ENCODE measurements around the gene CYBB. TPM values are rescaled to one million over a fixed set of nuclear protein-coding genes. Genes with fewer than 3 reads are reported as not detected.

The CYBB gene
- polyA plus RNA-seq, 2 donors = 0.67 to 1.2 TPM

DNA sequence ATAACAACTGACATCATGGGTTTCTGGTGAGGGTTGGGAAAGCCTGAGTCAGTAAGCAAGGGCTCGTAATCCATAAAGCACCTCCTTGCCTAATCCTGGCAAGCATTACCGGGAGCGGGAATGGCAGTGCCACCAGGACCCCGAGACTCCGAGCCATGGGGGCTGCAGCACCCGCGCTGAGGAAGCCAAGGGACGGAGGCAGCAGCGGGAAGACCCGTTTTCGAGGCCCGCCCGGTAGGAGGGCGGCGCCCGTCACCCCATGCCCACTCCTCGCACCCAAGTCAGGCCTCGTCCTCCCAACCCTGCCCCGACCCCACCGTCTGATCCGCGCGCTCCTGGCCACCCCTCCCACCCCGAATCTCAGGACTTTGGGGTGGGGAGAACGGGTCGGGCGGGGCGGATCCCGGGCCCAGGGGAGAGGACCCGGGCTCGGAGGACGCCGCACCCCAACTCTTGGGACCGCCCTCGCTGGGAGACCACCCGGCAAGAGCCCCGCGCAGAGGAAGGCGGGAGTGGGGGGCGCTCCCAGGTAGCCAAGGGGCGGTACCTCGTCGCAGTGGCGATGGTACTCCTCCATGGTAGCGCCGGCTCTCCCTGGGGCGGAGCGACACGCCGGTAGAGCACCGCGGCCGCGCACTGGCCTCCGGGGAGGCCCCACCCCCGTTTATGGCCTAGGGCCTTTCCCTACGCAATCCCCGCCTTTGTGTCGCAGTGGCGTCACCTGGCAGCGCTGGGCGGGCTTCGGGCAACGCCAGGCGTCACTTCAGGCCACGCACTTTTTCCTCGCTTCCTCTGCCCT lies 67.3 kb downstream of the CYBB start, which contains the start of gene DYNLT3:
TSS of gene DYNLT3 (minus strand) at position 638 of the 799 bp plus-strand sequence. CDS start at position 577, 61 bp downstream.
- Histone ChIP-seq H3K4me1 (ENCODE audit: control insufficient read depth in 2 of 2, insufficient read depth in 2 of 2, low read length in 1 of 2) (no peaks in the 10 kb centered on the region), H3K9me3 (ENCODE audit: control insufficient read depth in 2 of 2, insufficient read depth in 1 of 2, low read depth in 1 of 2, low read length in 1 of 2) (no peaks in the 10 kb centered on the region), H3K36me3 (ENCODE audit: control insufficient read depth in 2 of 2, insufficient read depth in 2 of 2, low read length in 1 of 2) (no peaks in the 10 kb centered on the region), H3K27me3 (ENCODE audit: control insufficient read depth in 1 of 2, insufficient read depth in 2 of 2, low read length in 2 of 2) (peaks cover 0 to 3% of the 10 kb centered on the region in 2 donors), H3K27ac (ENCODE audit: low read depth in 2 of 2, low read length in 1 of 2) (peak within 1 kb of the TSS; percentile 91 to 92), H3K4me3 (ENCODE audit: low read depth in 1 of 2, low read length in 2 of 2) (peak within 1 kb of the TSS; percentile 58)
- 0 to 34% methylated on average over 53 to 67 of the region's 67 CpGs for WGBS, 2 donors

DNA sequence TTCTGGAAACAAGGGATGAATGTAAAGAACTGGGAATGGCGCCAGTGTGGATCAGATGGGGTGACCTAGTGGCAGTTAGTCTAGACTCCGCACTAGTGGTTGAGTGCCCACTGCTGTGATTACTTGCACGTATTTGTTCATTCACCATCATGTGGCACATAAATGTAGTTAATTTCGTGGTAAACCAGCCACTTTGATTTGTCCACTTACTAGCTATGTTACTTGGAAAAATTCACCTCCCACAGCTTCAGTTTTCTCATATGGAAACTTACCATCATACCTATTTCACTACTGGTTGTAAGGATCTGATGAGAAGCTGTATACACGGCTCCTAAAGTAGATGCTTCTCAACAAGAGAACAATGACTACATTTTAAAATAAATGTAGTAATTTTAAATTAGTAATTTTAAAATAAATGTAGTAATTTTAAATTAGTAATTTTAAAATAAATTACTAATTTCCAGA lies 67.9 kb downstream of the CYBB start:
- Histone ChIP-seq H3K27me3 (ENCODE audit: control insufficient read depth in 1 of 2, insufficient read depth in 2 of 2, low read length in 2 of 2) (peaks cover 0 to 3% of the 10 kb centered on the region in 2 donors), H3K36me3 (ENCODE audit: control insufficient read depth in 2 of 2, insufficient read depth in 2 of 2, low read length in 1 of 2) (no peaks in the 10 kb centered on the region), H3K9me3 (ENCODE audit: control insufficient read depth in 2 of 2, insufficient read depth in 1 of 2, low read depth in 1 of 2, low read length in 1 of 2) (no peaks in the 10 kb centered on the region), H3K27ac (ENCODE audit: low read depth in 2 of 2, low read length in 1 of 2) (peak overlapping the region; percentile 91 to 92), H3K4me1 (ENCODE audit: control insufficient read depth in 2 of 2, insufficient read depth in 2 of 2, low read length in 1 of 2) (no peaks in the 10 kb centered on the region), H3K4me3 (ENCODE audit: low read depth in 1 of 2, low read length in 2 of 2) (peak overlapping the region; percentile 58)
- WGBS, 2 donors = 10 to 30% methylated on average over 5 of the region's 5 CpGs

DNA sequence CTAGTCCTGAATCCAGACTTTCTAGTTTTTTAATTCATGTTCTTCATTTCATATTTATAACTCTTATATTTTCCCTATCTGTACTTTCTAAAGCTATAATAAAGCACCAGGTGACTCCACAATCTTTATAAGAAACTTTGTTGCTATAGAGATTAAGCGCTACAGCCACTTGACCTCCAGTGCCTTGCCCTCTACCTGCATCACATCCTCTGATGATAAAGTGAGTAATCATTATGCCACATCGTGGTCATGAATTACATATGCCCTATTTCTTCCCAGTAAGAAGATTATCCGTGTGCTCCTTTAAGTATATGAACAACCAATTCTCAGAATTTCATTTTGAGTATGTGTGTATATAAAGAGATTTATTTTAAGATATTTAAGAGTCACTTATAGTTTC lies 74.3 kb downstream of the CYBB start:
- no peaks in the 10 kb centered on the region for H3K36me3 ChIP-seq (ENCODE audit: control insufficient read depth in 2 of 2, insufficient read depth in 2 of 2, low read length in 1 of 2)
- H3K27me3 ChIP-seq (ENCODE audit: control insufficient read depth in 1 of 2, insufficient read depth in 2 of 2, low read length in 2 of 2) = peaks cover 0 to 3% of the 10 kb centered on the region in 2 donors
- H3K4me1 ChIP-seq (ENCODE audit: control insufficient read depth in 2 of 2, insufficient read depth in 2 of 2, low read length in 1 of 2) = no peaks in the 10 kb centered on the region
- H3K9me3 ChIP-seq (ENCODE audit: control insufficient read depth in 2 of 2, insufficient read depth in 1 of 2, low read depth in 1 of 2, low read length in 1 of 2) = no peaks in the 10 kb centered on the region
- H3K4me3 ChIP-seq (ENCODE audit: low read depth in 1 of 2, low read length in 2 of 2) = no peak overlapping the region
- H3K27ac ChIP-seq (ENCODE audit: low read depth in 2 of 2, low read length in 1 of 2) = no peak overlapping the region
- WGBS, 2 donors = 57 to 78% methylated on average over 3 of the region's 3 CpGs

DNA sequence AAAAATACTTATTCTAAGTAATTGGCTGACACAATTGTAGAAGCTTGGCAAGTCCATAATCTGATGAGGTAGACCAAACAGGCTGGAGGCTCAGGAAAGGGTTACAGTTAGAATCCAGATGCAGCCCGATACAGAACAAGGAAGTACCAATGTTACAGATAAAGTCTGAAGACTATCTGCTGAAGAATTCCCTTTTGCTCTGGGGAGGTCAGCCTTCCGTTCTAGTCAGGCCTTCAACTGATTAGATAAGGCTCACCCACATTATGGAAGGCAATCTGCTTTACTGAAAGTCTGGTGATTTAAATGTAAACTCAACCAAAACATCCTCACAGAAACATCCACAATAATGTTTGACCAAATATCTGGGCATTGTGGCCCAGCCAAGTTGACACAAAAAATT lies 74.9 kb downstream of the CYBB start:
- Histone ChIP-seq H3K36me3 (ENCODE audit: control insufficient read depth in 2 of 2, insufficient read depth in 2 of 2, low read length in 1 of 2) (no peaks in the 10 kb centered on the region), H3K4me1 (ENCODE audit: control insufficient read depth in 2 of 2, insufficient read depth in 2 of 2, low read length in 1 of 2) (no peaks in the 10 kb centered on the region), H3K27me3 (ENCODE audit: control insufficient read depth in 1 of 2, insufficient read depth in 2 of 2, low read length in 2 of 2) (peaks cover 0 to 1% of the 10 kb centered on the region in 2 donors), H3K9me3 (ENCODE audit: control insufficient read depth in 2 of 2, insufficient read depth in 1 of 2, low read depth in 1 of 2, low read length in 1 of 2) (no peaks in the 10 kb centered on the region), H3K4me3 (ENCODE audit: low read depth in 1 of 2, low read length in 2 of 2) (no peak overlapping the region), H3K27ac (ENCODE audit: low read depth in 2 of 2, low read length in 1 of 2) (no peak overlapping the region)
- 39 to 44% methylated on average over 2 of the region's 2 CpGs for WGBS, 2 donors

DNA sequence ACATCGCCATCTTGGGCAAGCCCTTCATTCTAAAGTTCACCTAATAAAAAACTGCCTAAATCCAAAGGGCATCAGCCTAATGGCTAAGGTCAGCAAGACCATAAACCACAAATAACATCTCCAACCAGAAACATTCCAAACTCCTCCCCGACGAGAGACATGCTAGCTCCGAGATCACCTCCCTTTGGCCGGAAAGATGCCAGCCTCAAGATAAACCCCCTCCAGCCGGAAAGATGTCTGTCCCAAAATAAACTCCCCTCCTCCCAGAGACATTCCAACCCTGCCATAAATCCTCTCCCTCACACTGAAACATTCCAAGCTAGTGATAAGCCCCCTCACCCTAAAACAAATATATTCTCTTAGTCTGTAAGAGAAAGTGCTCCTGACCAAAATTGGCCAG lies 80.9 kb downstream of the CYBB start:
- Histone ChIP-seq H3K27me3 (ENCODE audit: control insufficient read depth in 1 of 2, insufficient read depth in 2 of 2, low read length in 2 of 2) (no peaks in the 10 kb centered on the region), H3K36me3 (ENCODE audit: control insufficient read depth in 2 of 2, insufficient read depth in 2 of 2, low read length in 1 of 2) (no peaks in the 10 kb centered on the region), H3K27ac (ENCODE audit: low read depth in 2 of 2, low read length in 1 of 2) (no peak overlapping the region), H3K4me1 (ENCODE audit: control insufficient read depth in 2 of 2, insufficient read depth in 2 of 2, low read length in 1 of 2) (no peaks in the 10 kb centered on the region), H3K4me3 (ENCODE audit: low read depth in 1 of 2, low read length in 2 of 2) (no peak overlapping the region), H3K9me3 (ENCODE audit: control insufficient read depth in 2 of 2, insufficient read depth in 1 of 2, low read depth in 1 of 2, low read length in 1 of 2) (no peaks in the 10 kb centered on the region)
- WGBS, 2 donors = 63% methylated on average over 6 of the region's 6 CpGs

DNA sequence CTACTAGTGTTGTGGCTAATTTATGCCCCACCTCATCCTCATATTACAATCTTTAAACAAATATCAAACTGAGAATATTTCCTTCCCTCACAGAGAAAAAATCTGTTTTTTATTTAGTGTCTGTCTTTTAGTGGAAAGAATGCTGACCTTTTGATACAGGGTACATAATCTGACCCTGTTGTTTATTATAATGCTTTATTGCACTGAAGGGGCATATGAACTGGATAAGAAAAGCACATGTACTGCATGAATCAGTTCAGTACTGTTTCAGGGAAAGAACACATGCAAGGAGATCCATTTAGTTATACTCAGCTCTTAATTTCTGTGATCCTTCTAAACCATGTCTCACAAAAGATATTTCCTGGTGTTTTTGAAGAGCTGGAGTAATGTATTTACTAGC lies 83.0 kb downstream of the CYBB start:
- H3K27me3 ChIP-seq (ENCODE audit: control insufficient read depth in 1 of 2, insufficient read depth in 2 of 2, low read length in 2 of 2) = no peaks in the 10 kb centered on the region
- no peaks in the 10 kb centered on the region for H3K4me1 ChIP-seq (ENCODE audit: control insufficient read depth in 2 of 2, insufficient read depth in 2 of 2, low read length in 1 of 2)
- H3K9me3 ChIP-seq (ENCODE audit: control insufficient read depth in 2 of 2, insufficient read depth in 1 of 2, low read depth in 1 of 2, low read length in 1 of 2) = no peaks in the 10 kb centered on the region
- no peak overlapping the region for H3K27ac ChIP-seq (ENCODE audit: low read depth in 2 of 2, low read length in 1 of 2)
- no peaks in the 10 kb centered on the region for H3K36me3 ChIP-seq (ENCODE audit: control insufficient read depth in 2 of 2, insufficient read depth in 2 of 2, low read length in 1 of 2)
- H3K4me3 ChIP-seq (ENCODE audit: low read depth in 1 of 2, low read length in 2 of 2) = no peak overlapping the region

Other genes starting within 250 kb of the CYBB start
- gene LANCL3, start 208.4 kb upstream of the CYBB start, polyA plus RNA-seq = 1 to 10 TPM in 1 of 2 donors, under 1 TPM in 1; 0.98 to 1.4 TPM
- gene XK, start 94.3 kb upstream of the CYBB start, polyA plus RNA-seq = 1 to 10 TPM in 1 of 2 donors, under 1 TPM in 1; 0.61 to 1.5 TPM
- gene DYNLT3, start 67.5 kb downstream of the CYBB start, polyA plus RNA-seq = 10 to 100 TPM; 37.6 to 42.4 TPM
- 1 to 10 TPM; 3.0 TPM for gene SYTL5, start 226.5 kb downstream of the CYBB start, polyA plus RNA-seq

Data from esophagus (tissue), 2 donors.